GM19324 (cell line): ENCODE results near the gene ESPN.
"Not testable (repeated sequence)": the region's sequence is repeated elsewhere in the genome, so short reads cannot be mapped to it uniquely, and the experiment has no call there.

Source experiments
- ATAC-seq: cut with Tn5 transposase; IDR thresholded peaks from one replicate; pipeline ENCODE4 v1.9.1; 2021; ENCODE audit warnings: mild to moderate bottlenecking, moderate library complexity; ENCODE audit not compliant: unreplicated experiment, low FRiP score

The ESPN gene

DNA sequence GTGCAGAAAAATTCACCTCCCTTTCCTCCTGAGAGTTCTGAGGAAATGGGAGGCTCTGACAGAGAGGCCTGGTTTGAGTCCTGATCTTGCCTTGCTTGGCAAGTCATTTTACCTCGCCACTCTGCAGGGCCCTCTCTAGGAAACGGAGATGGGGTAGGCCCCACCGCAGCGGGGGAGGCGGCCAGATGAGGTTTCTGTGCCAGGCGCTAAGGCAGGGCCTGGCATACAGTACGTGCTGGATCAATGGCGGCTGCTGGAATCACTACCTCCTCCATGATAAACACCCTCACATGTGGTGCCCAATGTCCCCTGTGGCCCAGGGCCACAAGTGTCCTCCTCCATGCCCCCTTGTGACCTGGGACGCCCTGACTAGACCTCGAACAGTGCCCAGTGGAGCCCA, 67.4 kb downstream of the ESPN start:
- ATAC-seq: no peak

DNA sequence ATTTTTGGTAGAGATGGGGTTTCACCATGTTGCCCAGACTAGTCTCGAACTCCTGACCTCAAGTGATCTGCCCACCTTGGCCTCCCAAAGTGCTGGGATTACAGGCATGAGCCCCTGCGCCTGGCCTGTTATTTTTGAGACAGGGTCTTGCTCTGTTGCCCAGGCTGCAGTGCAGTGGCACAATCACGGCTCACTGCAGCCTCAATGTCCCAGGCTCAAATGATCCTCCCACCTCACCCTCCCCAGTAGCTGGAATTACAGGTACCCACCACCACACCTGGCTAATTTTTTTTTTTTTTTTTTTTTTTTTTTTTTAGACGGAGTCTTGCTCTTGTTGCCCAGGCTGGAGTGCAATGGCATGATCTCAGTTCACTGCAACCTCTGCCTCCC, 69.3 kb downstream of the ESPN start:
- ATAC-seq: not testable (repeated sequence)

DNA sequence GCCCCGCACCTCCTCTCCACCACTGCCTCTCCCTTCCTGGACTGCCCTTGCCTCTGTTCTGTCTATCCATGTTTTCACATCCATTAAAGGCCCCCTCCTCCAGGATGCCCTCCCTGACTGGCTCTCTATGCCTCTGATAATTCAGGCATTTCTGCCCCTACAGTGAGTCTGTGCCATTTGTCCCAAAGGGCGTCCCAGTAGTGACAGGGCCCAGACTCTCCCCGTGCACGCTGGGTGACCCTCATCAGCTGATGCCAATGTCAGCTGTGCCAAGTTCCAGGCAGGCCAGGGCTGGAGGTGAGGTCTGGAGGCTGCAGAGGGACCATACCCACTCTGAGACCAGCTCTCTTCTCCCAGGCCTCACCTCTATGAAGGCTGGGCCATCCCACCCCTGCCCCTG, 70.1 kb downstream of the ESPN start:
- no peak for ATAC-seq

GRCh38 chr1:6495041-6495441, 70.5 kb downstream of the ESPN start:
- ATAC-seq: no peak

- no peak for ATAC-seq
Observed at GRCh38 chr1:6495540-6496364, 71.2 kb downstream of the ESPN start.

GRCh38 chr1:6496365-6496721, 71.8 kb downstream of the ESPN start:
- no peak for ATAC-seq

- ATAC-seq: no peak
Observed at GRCh38 chr1:6496890-6497214, 72.3 kb downstream of the ESPN start.

DNA sequence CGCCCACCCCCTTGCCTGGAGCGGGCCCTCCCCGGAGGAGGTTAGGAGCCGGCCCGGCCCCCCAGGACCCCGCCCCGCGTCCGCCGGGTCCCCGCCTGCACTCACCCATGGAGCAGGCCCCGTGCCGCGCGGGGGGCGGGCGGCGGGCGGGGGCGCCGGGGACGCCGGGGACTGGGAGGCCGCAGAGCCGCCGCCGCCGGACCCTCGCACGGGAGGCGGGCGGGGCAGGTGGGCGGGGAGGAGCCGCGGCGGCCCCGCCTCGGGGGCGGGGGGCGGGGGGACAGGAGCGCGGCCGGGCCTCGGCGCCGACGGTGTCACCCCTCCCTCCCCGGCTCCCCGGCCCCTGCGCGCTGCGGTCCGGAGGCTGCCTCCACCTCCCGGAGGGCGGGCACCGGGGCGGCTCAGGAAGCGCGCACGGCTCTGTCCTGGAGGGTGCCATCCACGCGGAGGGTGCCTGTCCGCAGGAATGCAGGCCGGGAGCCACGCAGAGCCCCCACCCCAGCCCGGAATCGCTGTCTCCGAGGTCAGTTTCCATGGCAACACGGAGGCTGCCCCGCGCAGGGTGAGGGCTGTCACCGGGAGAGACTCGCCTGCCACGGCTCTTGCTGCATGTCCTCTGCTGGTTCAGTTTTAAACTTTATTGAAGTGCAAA, 72.8 kb downstream of the ESPN start:
- ATAC-seq: no peak

DNA sequence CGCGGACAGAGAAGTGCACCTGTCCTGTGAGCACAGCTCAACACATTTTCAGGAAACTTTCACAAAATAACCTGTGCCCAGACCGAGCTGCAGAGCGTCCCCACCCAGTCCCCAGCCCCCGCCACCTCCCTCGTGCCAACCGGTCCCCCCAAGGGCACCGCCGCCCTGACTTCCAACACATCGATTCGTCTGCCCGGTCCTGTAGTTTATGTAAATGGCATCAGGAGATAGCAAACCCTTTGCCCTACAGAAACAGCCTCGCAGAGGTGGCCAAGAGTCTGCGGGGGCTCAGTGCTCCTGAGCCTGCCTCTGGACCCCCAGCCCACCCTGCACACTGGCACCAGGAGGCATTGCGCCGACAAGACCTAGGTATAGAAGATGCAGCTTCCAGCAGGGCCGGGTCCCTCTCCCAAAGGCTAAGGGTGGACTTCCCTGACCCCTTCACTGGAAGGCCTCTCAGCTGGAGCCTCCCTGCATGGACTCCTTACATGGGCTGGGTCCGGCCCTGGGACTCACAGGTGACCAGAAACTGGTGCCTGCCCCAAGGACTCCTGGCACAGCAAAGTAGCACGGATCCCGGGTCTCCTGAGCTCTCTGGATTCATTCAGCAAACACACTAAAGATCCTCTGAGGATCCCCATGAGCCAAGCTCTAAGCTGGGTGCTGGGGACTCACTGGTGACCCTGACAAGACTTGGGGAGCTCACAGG, 73.4 kb downstream of the ESPN start:
- no peak for ATAC-seq

DNA sequence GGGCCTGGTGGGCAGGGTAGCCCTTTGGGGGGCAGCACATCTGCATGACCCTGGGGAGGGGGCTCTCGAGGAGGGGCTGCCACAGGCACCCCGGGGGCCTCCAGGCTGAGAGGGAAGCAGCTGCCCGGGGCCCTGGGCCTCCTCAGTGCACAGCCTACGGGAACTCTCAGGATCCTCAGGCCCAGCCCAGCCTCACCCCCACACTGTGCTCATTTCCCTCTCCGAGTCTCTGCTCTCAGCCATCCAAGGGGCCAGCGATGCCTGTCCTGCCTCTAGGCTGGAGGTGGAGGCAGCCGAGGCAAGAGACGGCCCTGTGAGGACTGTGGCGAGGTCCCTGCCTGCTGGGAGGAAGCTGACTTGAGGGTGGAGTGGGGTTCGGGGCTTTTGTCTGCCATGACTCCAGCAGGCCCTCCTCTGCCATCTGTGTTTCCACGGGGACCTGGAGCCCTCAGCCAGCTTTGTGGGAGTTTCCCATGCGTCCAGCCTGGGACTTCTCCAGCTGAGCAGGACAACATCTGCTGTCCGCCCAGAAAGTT, 74.1 kb downstream of the ESPN start:
- ATAC-seq: no peak

DNA sequence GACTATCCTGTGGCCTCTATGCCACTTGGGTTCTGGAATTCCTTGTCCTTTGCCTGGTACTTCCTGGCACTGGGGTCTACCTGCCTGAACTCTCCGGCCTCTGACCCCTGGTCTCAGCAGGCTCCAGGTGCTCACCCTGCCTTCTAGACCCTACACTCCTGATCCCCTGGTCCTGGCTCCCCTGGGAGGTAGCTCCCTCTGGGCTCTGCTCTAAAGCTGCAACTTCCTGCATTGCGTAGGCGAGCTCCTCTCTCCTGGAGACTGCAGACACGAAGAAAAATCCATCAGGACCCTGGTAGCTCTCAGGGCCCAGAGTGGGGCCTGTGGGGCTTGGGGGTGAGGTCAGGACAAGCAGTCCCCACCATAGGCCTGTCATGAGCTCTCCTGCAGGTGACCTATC, 74.7 kb downstream of the ESPN start:
- ATAC-seq: no peak

DNA sequence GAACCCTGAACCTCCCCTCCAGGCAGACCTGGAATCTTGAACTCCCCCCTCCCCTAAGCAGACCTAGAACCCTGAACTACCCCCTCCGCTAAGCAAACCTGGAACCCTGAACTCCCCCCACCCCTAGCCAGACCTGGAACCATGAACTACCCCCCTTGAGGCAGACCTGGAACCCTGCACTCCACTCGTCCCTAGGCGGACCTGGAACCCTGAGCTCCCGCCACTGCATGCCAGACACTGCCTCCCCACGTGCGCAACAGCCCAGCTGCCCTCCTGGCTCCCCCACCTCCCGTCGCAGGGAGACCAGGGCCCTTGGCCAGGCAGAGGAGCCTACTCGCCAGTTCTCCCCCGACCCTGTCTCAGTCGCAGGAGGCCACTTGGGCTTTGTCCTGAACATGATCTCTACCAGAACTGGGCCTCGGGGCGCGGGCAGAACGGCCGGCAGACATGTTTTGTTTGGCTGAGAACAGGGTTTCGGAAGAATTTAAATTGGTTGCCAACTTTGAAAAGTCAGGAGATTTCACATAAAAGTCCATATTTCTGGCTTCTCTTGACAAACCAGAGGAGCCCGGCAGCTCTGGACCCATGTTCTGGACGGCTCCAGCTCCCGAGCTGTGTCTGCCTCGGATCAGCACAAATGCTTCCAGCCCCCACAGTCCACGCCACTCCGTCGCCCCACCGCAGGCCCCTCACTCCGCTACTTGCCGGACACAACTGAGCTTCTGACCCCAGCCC, 76.1 kb downstream of the ESPN start:
- no peak for ATAC-seq

DNA sequence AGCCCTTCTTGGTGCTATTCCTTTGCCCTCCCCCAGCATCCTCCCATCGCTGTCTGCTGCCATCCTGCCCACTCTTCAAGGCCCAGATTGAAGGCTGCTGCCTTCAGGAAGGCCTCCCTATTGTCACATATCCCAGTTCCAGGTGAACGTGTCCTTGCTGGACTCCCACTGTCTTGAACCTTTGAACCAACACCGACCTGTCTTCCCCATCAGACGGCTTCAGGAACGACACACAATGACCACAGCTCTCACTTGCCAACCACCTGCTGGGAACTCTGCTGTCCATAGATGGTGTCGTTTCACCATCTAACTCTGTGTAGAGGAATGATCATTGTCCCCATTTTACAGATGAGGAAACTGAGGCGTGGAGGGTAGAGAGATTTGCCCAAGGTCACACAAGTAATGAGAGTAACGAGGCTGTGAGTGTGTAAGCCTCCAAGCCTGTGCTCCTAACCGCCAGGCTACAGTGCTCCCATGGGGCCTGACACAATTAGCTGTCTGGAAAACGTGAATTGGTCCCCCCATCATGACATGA, 76.8 kb downstream of the ESPN start:
- no peak for ATAC-seq

GRCh38 chr1:6502000-6502891, 77.7 kb downstream of the ESPN start:
- no peak for ATAC-seq

DNA sequence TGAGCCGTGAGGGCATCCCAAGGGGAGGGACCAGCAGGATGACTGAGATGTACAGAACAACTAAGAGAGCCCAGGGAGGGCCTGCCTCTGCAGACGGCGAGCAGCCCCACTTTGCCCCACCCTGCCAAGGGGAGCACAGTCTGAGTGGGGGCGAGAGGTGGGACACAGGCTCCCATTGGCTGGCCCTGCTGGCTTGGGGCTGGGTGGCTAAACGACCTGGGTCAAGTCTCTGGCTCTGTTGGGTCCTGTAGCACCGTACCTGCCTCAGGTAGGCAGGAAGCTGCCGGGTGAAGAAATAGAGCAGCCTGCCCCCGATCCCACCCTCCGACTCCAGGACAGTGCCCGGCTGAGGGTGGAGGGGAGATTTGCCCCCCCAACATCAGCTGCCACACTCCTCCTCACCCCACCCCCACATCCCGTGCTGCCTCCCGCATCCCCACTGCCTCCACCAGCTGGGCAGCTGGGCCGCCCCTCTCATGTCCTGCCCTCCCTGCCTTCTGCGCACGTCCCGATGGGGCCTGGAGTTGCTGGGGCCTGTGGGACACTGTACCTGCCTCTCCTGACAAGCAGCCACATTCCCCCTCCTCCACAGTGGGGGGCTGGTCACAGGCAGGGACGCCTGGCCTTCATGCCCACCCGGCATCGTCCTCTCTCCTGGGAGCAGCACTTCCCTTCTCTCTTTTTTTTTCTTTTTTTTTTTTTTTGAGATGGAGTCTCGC, 79.5 kb downstream of the ESPN start:
- ATAC-seq: no peak

- no peak for ATAC-seq
Observed at GRCh38 chr1:6504887-6505286, 80.3 kb downstream of the ESPN start.

GRCh38 chr1:6505367-6506209, 81.0 kb downstream of the ESPN start:
- no peak for ATAC-seq
